Activated T-helper 17 cell treated with anti-CD3 and anti-CD28 coated beads, Interleukin-2, amount 50 U/mL, for 72 hours (primary cell): ENCODE measurements around the gene OSBPL5. TPM values are rescaled to one million over a fixed set of nuclear protein-coding genes. Genes with fewer than 3 reads are reported as not detected.
A peak's percentile ranks its signal among the peaks of the same experiment; 100 is the strongest.

Experiments used
- ATAC-seq: fragments of 150-1000 bp; cut with Tn5 transposase; replicated peaks from 2 replicates; pipeline ENCODE4 v1.10.0; 2021; ENCODE audit warnings: mild to moderate bottlenecking, moderate library complexity
- H3K27ac Mint-ChIP-seq: one replicate; pipeline ENCODE4 v1.8.0; 2022; ENCODE audit warnings: mixed read lengths
- H3K27me3 Mint-ChIP-seq: one replicate; pipeline ENCODE4 v1.8.0; 2022; ENCODE audit warnings: mixed read lengths
- H3K36me3 Mint-ChIP-seq: one replicate; pipeline ENCODE4 v1.8.0; 2022; ENCODE audit warnings: low read depth, mild to moderate bottlenecking, mixed read lengths
- H3K4me1 Mint-ChIP-seq: one replicate; pipeline ENCODE4 v1.8.0; 2022; ENCODE audit warnings: mixed read lengths
- H3K4me3 Mint-ChIP-seq: one replicate; pipeline ENCODE4 v1.8.0; 2022; ENCODE audit warnings: mild to moderate bottlenecking, mixed read lengths
- H3K9me3 Mint-ChIP-seq: one replicate; pipeline ENCODE4 v1.8.0; 2022; ENCODE audit warnings: mixed read lengths
- total RNA-seq, 2 donors: library from RNA; stranded (reverse); gene quantifications; one replicate each; pipeline ENCODE4 v1.2.3, GENCODE V29; 2022

The OSBPL5 gene
- total RNA-seq, 2 donors from 2014 or later, result 3.3 to 5.3 TPM

DNA sequence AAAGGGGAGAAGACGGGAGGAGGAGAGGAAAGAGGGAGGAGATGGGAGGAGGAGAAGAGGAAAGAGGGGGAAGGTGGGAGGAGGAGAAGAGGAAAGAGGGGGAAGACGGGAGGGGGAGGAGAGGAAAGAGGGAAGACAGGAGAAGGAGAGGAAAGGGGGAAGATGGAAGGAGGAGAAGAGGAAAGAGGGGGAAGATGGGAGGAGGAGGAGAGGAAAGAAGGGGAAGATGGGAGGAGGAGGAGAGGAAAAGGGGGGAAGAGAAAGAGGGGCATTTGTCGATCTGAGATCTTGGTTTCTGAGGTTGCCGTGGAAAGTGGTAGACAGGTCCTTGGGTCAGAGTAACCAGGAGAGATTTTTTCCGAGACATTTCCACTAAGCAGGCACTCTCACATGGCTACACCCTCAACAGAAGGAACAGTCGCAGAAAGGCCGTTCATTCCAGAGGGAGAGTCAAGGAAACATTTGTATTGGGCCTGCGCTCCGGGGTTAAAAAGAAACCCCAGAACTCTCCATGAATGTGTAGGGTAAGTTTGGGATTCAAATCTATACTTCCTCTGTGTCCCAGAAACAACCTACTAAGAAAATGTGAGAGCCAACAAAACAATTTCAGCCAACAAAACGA, 68.1 kb downstream of the OSBPL5 start:
- no peak overlapping the region for H3K27ac Mint-ChIP-seq
- ATAC-seq, result no peak
- no peaks in the 10 kb centered on the region for H3K36me3 Mint-ChIP-seq
- no peaks in the 10 kb centered on the region for H3K9me3 Mint-ChIP-seq
- H3K4me3 Mint-ChIP-seq, result no peak overlapping the region
- peaks cover 4% of the 10 kb centered on the region for H3K27me3 Mint-ChIP-seq
- no peaks in the 10 kb centered on the region for H3K4me1 Mint-ChIP-seq

DNA sequence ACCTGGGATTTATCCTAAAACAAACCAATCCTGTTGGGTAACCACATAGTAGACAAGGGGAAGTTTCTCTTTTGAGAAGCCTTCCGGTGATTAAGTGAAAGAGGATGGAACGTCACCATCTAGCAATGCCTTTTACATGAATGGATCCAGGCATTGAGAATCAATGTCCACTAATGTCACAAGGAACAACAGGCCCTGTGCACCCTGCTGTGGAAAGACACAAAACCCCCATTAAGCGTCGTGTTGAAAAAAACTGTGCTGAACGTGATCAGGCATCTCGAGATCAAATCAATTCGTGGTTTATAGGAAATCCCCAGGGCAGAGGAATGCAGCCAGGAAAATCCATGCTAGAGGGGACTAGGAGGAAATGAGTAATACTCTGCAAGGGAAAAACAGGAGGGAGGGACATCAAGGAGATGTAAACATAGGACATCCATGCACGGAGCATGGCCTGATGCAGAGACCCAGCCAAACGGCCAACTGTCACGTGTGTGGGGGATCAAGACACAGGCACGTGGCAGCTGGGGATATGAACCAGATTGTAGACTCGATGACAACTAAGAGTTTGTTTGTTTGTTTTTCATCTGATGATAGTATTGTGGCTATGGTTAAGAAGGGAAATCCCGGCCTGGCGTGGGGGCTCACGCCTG, 69.3 kb downstream of the OSBPL5 start:
- Mint-ChIP-seq H3K27ac (no peak overlapping the region), H3K36me3 (no peaks in the 10 kb centered on the region), H3K9me3 (no peaks in the 10 kb centered on the region), H3K4me3 (no peak overlapping the region), H3K27me3 (peaks cover 4% of the 10 kb centered on the region), H3K4me1 (no peaks in the 10 kb centered on the region)
- no peak for ATAC-seq

DNA sequence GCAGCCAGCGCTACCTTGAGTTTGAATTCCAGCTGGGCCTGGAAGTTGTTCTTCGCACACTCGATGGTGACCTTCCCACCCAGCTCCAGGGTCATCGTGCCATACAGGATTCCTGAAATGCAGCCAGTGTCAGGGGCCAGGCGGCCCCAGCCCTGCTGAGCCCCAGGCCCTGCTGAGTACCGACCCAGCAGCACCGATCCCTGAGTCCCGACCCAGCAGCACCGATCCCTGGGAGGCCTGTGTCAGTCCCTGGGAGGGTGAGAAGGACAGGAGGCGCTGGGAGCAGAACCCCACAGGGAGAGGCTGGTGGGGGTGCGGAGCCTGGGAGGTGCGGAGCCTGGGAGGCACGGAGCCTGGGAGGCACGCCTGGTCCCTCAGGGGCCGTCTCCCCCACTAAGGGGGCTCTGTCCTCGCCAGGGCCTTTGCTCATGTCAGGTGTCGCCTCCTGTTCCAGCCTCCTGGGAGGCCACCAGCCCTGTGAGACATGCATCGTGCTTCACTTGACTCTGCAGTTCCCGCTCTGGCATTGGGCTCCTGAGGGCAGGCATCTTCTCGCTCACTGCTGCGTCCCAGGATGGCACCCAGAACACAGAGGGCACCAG, 70.8 kb downstream of the OSBPL5 start:
- ATAC-seq, result no peak
- peaks cover 4% of the 10 kb centered on the region for H3K27me3 Mint-ChIP-seq
- H3K27ac Mint-ChIP-seq, result no peak overlapping the region
- no peak overlapping the region for H3K4me3 Mint-ChIP-seq
- H3K9me3 Mint-ChIP-seq, result no peaks in the 10 kb centered on the region
- H3K36me3 Mint-ChIP-seq, result no peaks in the 10 kb centered on the region
- H3K4me1 Mint-ChIP-seq, result no peaks in the 10 kb centered on the region

DNA sequence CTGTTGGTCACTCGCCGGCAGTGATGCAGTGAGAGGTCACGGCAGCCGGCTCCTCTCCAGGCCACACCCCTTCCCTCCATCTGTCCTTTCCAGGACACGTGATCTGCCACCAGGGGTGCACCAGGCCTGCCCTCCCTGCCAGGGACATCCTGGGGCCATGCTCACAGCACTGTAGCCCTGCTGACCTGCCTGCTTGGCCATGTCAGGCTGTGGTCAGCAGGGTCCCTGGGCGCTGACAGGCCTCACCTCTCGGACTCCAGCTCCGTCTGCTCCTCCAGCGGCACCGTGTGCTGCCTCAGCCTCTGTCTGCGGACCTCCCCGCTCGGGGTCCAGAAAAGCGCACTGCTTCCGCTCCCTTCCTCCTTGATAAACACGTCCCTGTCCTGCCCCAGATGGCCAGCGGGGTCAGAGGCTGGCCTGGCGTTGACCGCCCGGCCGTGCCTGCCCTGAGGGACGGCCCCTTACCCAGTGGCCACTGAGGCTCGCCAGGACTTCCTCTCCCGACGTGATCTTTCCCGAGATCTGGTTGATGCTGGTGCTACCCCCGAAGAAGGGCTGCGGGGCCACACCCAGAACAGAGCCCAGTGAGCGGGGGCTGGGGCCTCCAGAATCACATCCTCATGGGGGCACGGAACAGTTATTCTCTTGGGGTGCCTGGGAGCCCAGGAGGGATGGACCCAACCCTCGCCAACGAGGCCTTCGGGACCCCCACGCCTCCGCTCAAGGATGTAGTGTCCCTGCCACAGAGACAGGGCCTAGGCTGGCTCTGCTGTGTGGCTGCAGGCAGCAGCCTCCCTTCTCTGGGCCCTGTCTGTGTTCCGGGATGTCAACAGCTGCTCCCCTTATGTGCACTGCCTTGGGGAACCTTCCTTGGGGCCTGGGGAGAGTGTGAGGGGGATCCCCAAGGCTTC, 71.6 kb downstream of the OSBPL5 start:
- Mint-ChIP-seq H3K4me3 (no peak overlapping the region), H3K27me3 (peaks cover 4% of the 10 kb centered on the region), H3K9me3 (no peaks in the 10 kb centered on the region), H3K27ac (no peak overlapping the region), H3K4me1 (no peaks in the 10 kb centered on the region), H3K36me3 (no peaks in the 10 kb centered on the region)
- no peak for ATAC-seq

DNA sequence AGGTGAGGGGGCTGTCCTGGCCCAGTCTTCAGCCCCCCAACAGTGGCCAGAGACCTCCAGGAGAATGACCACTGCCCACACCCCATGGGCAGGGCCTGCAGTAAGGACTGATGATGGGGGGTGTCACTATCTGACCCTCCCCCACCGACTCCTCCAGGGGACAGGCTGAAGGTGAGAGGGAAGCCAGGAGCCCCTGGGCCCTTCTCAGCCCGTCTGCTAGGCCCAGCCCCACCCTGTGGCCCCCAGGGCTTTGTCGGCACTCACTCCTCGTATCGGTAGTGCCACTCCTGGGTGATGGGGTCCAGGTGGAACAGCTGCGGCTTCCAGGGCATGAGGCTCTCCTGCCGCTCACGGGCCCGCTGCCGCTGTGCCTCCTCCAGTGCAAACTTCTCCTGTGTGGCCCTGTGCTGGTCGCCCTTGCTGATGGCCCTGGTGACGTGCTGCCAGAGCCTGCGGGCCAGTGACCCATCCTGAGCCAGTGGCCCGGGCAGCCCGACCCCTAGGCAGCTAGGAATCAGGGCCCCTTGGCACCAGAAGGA, 72.4 kb downstream of the OSBPL5 start:
- no peak for ATAC-seq
- Mint-ChIP-seq H3K9me3 (no peaks in the 10 kb centered on the region), H3K4me3 (no peak overlapping the region), H3K4me1 (no peaks in the 10 kb centered on the region), H3K36me3 (no peaks in the 10 kb centered on the region), H3K27ac (no peak overlapping the region), H3K27me3 (peaks cover 4% of the 10 kb centered on the region)

DNA sequence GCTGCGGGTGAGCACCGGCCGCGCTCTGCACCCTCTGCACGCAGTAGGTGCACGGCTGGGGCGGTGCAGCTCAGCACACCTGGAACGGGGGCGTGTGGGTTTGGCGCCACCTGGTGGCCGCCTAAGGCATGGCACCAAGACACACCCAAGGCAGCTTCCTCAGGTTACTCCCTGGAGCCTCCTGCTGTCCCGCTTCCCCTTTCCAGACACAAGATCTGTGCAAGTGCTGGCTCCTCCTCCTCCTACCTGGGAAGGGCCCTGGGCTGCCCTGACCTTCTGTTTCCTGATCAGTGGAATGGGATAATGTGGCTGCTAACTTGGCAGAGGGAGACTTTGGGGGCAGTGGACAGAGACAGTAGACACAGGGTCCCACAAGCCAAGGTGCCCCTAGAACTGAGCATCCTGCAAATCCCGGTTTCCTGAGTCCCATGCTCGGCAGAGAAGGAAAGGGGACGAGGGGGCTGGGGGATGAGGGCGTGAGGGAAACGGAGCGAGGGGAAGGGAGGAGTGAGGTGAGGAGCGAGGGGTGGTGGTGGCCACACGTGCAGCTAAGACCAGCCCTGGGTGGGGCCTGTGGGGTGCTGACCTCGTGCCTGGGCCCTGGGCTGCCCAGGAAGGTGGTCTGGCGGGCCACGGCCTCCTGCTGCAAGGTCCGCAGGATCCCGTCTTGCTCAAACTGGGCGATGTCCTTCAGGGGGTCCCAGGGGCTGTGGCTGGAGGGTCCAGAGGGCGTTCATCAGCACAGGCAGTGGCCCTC, 73.1 kb downstream of the OSBPL5 start:
- Mint-ChIP-seq H3K36me3 (no peaks in the 10 kb centered on the region), H3K4me1 (no peaks in the 10 kb centered on the region), H3K4me3 (no peak overlapping the region), H3K27me3 (peaks cover 4% of the 10 kb centered on the region), H3K27ac (peak overlapping the region; percentile 68), H3K9me3 (no peaks in the 10 kb centered on the region)
- ATAC-seq, result peak; percentile 88

DNA sequence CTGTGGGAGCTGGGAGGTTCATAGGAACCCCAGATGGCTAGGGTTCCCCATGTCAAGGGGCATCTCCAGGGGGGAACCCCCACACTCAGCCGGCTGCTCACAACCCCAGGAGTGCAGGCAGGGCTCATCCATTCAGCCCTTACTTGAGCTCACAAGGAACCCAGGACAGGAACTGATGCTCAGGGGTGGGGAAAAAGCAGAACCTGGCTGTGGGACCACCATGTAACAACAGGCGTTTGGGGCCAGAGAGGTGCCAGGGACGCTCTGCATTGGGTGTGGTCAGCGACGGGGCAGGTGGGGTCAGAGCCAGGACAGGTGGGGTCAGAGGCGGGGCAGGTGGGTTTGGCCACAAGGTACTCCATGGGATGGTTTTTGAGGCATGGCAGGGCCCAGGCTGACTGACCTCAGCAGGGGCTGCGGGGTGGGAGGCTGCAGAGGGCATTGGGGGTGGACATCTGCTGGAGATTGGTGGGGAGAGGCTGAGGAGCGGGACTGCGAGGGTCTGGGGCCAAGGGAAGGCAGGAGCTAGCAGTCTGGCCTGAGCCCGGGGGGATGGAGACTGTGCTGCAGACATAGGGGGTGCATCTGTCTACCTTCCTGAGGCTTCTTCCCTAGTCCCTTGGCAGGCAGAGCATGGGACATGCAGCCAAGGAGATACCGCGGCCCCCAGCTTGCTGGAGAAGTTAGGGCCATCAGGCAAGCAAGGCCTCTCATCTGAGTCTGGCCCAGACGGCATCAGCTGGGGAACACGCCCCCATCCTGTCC, 73.8 kb downstream of the OSBPL5 start:
- ATAC-seq, result no peak
- H3K4me3 Mint-ChIP-seq, result no peak overlapping the region

DNA sequence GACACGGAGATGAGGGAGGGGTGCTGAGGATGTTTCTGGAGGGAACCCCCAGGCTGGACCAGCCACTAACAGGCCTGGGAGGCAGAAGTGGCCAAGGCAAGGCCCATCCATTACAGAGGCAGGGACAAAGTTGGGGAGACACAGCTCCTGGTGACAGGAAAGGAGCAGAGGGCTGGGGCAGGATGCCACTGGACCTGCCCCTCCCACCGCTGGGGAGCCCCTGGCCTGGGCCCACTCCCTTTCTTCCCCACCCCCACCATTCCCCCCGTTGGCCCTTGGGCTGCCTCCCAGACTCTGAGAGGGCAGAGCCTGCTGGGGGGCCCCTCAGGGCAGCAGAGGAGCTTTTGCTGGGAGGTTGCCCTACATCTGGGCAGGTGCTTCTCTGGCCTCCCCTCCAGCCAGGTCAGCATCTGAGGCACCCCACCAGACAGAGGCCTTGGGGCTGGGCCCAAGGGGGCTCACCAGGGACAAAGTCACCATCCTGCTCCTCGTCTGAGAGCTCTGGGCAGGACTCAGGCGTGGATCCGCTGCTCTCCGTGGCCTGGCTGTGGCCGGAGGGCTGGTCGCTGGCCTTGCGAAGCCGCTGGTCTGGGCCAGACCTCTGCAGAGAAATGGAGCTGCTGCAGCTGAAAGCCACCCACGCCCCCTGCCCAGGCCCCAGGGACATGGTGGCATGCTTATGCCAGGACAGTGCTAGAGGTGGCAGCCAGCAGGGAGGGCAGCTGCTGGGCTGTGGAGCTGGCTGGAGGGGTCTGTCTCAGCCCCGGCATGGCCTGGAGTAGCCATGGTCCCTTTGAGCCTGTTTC, 74.8 kb downstream of the OSBPL5 start:
- Mint-ChIP-seq H3K36me3 (no peaks in the 10 kb centered on the region), H3K4me1 (no peaks in the 10 kb centered on the region), H3K27ac (no peak overlapping the region), H3K9me3 (no peaks in the 10 kb centered on the region), H3K27me3 (peaks cover 3% of the 10 kb centered on the region), H3K4me3 (no peak overlapping the region)
- ATAC-seq, result no peak

More for the DNA sequence above, 73.8 kb downstream of the OSBPL5 start:
- no peaks in the 10 kb centered on the region for H3K4me1 Mint-ChIP-seq
- H3K27ac Mint-ChIP-seq, result peak overlapping the region; percentile 68
- no peaks in the 10 kb centered on the region for H3K27me3 Mint-ChIP-seq
- no peaks in the 10 kb centered on the region for H3K36me3 Mint-ChIP-seq
- H3K9me3 Mint-ChIP-seq, result no peaks in the 10 kb centered on the region

DNA sequence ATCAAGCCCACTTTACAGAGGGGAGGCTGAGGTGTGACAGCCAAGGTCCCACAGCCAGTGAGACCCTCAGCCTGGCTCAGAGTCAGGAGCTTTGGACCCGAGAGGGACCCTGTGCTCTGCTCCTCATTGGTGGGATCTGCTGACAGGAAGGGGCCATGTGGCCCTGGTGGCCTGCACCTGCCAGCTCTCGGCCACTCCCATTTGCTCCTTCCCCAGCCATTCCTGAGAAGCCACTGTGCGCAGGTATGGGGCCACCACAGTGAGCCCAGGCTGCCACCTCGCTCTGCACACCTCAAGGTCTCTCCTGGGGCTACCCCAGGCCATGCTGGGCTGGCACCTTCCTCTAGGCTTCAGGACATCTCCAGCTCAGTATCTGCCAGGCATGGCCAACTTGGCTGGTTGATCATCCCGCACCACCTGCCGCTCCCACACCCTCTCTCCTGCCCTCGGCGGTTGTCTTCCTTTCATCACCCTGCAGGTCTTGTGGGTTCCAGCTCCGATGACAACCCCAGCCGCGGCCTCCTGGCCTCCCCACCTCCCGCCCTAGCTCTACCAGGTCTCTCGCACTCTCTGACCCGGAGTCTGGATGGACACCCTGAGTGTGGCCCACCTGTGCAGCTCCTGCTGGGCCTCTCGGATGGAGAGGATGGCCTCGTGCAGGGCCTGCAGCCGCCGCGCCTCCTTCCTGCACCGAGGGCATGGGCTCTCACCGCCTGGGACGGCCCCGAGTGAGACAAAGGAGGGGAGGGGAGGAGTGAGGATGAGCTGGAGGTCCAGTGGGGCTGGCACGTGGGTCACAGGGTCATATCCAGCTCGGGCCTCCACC, 75.7 kb downstream of the OSBPL5 start:
- H3K4me3 Mint-ChIP-seq, result no peak overlapping the region

DNA sequence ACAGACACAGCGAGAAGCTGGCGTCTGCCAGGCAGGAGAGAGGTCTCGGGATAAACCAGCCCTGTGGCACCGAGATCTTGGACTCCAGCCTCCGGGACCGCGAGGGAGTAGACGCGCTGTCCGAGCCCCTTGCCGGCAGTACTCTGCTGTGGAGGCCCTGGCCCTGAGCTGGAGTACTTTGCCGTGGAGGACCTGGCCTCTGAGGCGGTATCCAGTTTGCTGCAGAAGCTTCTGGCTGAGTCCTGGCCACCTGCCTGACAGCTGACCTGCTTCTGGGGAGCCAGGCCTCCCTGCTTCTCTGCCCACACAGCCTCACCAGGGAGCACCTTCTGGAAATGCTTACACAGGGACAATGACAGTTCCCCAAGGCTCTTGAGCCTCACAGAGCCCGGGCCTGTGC, 76.3 kb downstream of the OSBPL5 start:
- H3K27ac Mint-ChIP-seq, result no peak overlapping the region
- H3K36me3 Mint-ChIP-seq, result no peaks in the 10 kb centered on the region
- H3K4me1 Mint-ChIP-seq, result no peaks in the 10 kb centered on the region
- H3K4me3 Mint-ChIP-seq, result no peak overlapping the region
- ATAC-seq, result no peak
- peaks cover 3% of the 10 kb centered on the region for H3K27me3 Mint-ChIP-seq
- no peaks in the 10 kb centered on the region for H3K9me3 Mint-ChIP-seq

More for the DNA sequence above, 75.7 kb downstream of the OSBPL5 start:
- no peak for ATAC-seq
- peaks cover 3% of the 10 kb centered on the region for H3K27me3 Mint-ChIP-seq
- no peaks in the 10 kb centered on the region for H3K4me1 Mint-ChIP-seq
- H3K27ac Mint-ChIP-seq, result no peak overlapping the region
- H3K9me3 Mint-ChIP-seq, result no peaks in the 10 kb centered on the region
- no peaks in the 10 kb centered on the region for H3K36me3 Mint-ChIP-seq

DNA sequence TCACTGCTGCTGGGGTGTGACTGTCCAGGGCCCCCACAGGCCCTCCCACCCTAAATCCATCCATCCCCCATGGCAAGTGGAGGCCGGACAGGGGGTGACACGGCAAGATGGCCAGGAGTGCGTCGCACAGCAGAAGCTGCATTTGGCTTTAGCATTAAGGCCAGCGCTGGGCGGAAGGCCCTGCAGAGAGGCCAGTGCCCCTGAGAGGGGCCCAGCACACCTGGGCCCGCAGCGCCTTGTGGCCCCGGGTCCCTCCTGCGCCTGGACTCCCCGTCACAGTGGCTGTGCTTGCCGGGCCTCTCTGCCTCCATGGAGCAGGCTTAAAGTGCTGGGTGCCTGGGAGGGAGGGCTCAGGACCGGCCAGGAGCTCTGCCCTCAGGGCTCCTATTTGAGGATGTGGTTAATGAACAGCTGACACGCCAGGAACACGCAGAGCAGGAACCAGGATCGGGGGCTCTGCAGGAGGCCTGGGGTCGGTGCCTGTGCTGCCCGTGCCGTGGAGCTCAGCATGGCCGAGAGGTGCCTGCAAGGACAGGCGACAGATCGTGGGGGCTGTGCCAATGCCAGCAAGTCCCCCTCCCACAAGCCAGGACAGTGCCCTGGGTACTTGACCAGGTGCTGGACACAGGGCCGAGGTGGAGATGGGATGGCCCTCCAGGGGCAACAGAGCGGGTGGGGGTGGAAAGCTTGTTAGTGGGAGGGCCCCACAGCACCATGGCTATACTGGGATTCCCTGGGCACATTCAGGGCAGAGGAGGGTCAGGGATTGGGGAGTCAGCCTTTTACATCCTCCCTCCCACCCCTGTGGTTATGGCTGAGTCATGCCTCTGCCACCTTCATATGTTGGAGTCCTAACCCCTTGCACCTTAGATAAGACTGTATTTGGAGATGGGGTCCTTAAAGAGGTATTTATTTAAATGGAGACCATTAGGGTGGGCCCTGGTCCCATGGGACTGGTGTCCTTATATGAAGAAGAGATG, 77.0 kb downstream of the OSBPL5 start:
- ATAC-seq, result no peak
- no peak overlapping the region for H3K4me3 Mint-ChIP-seq
- no peaks in the 10 kb centered on the region for H3K36me3 Mint-ChIP-seq
- no peaks in the 10 kb centered on the region for H3K9me3 Mint-ChIP-seq
- H3K27me3 Mint-ChIP-seq, result peaks cover 3% of the 10 kb centered on the region
- H3K4me1 Mint-ChIP-seq, result no peaks in the 10 kb centered on the region
- peak overlapping the region; percentile 36 for H3K27ac Mint-ChIP-seq
